Coronary artery (tissue), 2 donors: ENCODE results near the gene MT1F.

ENCODE experiments used
- DNase-seq: peaks from one replicate; pipeline ENCODE4 v3.0.0-alpha.2; 2017; ENCODE audit warnings: low spot score
- H3K27ac ChIP-seq, 2 donors: fragments of 200-600 bp; sonication (generic); one replicate each; pipeline ENCODE4 v1.5.1; 2016 to 2019
- H3K4me3 ChIP-seq: fragments of 200-600 bp; sonication (generic); 2 replicates; pipeline ENCODE4 v1.5.1; 2016; ENCODE audit warnings: mild to moderate bottlenecking, moderate library complexity
- CTCF ChIP-seq: fragments of 200-600 bp; sonication (generic); IDR thresholded peaks from one replicate; pipeline ENCODE4 v1.5.1; 2019; ENCODE audit warnings: antibody characterized with exemption

Gene MT1F

GRCh38 chr16:56702836-56703235, 45.1 kb downstream of the MT1F start:
- no peak for TF ChIP-seq CTCF
- Histone ChIP-seq H3K27ac (no peak overlapping the region), H3K4me3 (no peak overlapping the region)
- DNase-seq = no peak
